ENCODE measurements around the gene DNAJC18.

Gene DNAJC18

DNA sequence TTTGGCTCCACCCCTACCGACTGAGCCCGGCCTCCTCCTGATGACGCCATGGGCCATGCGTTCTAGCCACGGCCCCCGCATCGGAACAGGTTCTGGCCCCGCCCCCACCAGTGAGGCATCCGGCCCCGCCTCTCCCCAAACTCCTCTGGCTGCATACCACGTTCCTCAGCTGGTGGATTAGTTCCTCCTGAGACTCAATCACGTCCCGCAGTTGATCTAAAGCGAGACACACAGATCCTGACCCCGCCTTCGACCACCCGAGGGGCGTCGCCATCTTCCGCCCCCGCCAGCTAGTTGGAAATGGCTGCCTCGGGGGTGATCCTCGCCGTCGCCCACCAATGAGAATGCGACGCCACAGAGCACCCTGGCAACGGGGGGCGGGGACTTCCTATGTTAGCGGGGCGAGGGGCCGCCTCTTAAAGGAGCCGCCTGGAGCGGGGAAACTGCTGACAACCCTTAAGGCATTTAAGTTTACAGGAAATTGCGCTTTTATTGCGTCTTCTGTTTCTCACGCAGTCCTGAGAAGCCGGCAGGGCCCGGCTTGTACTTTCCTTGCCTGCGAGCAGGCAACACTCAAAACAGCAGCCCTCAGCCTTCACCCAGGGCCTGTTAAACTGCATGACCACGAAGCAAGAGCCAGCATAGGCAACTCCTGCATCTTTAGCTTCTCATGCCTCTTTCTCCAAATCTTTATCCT, 35.4 kb downstream of the DNAJC18 start, which contains the start of gene SPATA24:
SPATA24 (minus strand) TSS at position 303 of the 697 bp plus-strand sequence; CDS start at position 274, 29 bp downstream.
- DNase-seq (ENCODE audit: low spot score), result peak; percentile 98

DNA sequence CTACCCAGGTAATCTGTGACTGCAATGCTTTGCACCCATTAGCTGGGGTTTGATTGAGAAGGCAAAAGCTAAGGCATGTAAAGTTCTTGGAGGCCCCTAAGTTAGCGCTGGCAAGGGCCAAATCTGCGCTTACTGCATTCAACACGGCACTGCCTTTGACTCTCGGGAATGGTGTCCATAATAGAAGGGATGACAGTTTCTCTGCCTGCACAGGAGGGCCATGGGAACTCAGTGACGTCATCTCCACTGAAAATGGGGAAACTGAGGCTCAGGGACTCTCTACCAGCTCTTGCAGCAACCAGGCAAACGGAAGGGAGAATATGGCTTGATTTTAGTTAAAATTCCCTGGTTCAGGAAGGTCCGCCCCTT, 35.9 kb downstream of the DNAJC18 start:
- DNase-seq (ENCODE audit: low spot score), result no peak

DNA sequence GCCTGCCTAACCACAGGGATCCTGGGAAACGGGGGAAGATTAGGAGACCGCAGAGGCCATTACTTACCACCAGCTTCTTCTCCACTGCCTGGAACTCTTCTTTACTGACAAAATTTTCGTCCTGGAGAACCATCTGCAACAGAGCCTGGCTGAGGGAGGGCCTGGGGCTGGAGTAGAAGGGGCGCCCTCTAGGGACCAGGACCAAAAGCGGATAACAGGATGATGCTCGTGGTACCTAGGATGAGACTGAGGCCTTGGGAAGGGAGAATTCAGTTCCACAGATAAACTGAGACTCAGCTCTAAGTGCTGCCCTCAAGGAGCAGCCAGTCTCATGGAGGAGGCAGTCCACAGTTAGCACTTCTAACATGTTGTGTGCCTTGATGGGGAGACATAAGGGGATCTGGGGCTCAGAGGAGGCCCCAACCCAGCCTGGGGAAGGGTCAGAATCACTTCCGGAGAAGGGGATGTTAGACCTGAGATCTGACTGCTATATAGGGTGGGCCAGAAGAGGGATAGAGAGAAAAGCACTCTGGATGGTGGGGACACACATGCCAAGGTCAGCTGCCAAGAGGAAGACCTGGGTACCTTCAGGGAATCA, 36.7 kb downstream of the DNAJC18 start:
- DNase-seq (ENCODE audit: low spot score), result no peak

DNA sequence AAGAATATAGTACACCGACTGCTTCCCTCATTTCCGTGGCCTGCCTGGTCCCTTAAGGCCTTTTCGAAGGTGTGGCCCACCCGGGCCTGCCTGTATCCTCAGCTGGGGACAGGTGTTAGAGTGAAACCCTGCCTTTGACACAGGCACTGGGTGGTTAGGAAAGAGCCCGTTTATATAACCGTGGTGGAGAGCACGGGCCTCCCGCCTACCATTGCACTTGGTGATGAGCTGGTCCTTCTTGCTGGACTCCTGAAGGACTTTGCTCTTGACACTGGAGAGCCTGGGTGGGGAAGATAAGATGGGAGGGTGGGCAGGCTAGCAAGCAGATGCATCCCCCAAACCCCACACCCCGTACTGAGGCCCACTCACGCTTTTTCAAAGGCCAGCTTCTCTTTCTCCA, 37.8 kb downstream of the DNAJC18 start:
- DNase-seq (ENCODE audit: low spot score), result no peak

DNA sequence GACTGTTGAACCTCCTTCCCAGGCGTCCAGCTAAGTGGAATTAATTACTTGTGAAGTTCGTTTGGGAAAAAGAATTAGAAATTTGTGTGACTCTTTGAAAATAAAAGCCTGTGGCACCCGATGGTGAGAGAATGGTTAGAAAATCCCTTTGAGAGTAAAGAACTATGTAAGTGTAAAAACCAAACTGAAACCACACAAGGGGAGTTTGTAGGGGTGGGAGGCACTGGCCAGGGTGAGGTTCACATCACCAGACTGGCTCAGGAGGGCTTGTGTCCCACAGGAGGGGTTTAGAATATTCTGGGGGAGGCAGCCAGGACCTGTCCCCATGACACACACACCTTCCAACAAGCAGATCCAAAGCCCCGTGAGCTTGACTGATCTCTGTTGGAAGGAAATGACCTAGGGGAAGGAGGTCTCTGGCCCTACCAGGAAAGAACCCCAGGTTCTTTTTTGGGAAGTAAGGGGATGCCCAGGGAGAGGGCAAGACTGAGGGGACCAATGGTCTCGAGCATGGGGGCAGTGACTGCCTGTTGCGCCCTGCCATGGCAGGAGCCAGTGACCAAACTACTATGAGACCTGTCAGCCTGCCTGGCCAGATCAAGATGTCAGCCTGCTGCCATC, 39.7 kb downstream of the DNAJC18 start:
- no peak for DNase-seq (ENCODE audit: low spot score)

DNA sequence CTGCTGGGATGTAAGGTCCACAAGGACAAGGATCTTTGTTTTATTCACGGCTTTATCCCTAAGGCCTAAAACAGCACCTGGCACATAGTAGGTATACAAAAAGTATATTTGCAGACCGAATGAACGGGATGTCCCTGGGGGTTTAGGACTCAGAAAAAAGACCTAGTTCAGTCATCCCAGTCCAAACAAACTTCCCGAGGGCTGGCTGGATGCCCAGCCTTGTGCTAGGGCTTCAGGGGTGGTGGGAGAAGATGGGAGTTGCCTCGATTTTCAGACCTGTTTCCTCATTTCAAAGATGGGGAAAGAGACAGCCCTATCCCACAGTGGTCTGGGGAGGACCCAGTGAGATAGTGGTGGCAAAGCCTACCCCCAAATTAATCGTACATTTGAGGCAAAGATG, 41.4 kb downstream of the DNAJC18 start:
- DNase-seq (ENCODE audit: low spot score), result no peak

DNA sequence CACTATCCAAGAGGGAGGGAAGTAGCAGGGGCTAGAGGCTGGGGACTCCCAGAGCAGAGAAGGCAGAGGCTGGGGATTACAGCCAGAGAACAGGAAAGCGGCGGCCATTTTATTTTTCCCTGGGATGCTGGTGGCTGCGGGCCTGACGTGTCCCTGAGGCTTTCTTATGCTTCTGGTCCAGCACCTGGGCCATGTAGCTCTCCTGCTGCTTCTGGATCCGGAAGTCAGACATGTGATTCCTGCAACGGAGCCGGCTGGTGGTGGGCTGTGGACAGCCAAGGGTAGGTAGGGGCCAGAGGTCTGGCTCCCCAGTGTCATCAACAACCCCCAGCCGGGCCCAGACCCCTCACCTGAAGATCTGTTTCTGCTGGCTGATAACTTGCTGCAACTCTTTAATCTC, 42.6 kb downstream of the DNAJC18 start:
- DNase-seq (ENCODE audit: low spot score), result no peak

DNA sequence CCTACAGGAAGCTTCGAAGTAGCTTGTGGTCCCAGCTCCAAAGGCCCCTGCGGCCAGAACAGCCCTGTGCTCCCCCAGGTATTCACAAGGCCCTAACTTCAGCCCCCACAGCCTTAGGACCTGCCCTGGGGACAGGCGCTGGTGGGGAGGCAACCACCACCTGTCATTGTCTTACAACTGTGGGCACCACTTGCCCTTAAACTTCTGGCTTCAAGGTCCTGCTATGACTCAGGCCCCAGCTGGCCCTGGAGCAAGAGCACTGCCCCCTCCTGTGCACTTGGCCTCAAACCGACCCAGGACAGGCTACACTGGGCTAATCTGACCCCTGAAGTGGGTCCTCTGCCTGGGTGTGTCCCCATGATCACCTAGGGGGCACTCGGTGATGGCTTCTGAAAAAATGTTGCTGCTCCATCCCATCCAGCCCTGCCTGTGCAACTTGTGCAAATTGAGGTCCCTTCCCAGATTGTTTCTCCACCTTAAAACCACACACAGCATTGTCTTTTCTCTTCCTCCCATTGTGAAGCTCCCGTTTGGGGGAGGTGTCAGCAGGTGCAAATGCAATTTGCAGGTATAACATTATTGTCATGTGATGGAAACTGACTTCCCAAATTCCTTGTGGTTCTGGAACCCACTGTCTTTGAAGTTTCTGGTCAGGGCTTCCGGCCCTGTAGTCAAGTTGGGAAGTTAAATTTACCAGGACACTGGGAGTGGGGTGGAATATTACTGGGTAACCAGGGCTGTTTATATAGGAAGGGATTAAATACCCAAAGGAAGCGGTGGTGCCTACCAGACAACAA, 43.3 kb downstream of the DNAJC18 start:
- no peak for DNase-seq (ENCODE audit: low spot score)

DNA sequence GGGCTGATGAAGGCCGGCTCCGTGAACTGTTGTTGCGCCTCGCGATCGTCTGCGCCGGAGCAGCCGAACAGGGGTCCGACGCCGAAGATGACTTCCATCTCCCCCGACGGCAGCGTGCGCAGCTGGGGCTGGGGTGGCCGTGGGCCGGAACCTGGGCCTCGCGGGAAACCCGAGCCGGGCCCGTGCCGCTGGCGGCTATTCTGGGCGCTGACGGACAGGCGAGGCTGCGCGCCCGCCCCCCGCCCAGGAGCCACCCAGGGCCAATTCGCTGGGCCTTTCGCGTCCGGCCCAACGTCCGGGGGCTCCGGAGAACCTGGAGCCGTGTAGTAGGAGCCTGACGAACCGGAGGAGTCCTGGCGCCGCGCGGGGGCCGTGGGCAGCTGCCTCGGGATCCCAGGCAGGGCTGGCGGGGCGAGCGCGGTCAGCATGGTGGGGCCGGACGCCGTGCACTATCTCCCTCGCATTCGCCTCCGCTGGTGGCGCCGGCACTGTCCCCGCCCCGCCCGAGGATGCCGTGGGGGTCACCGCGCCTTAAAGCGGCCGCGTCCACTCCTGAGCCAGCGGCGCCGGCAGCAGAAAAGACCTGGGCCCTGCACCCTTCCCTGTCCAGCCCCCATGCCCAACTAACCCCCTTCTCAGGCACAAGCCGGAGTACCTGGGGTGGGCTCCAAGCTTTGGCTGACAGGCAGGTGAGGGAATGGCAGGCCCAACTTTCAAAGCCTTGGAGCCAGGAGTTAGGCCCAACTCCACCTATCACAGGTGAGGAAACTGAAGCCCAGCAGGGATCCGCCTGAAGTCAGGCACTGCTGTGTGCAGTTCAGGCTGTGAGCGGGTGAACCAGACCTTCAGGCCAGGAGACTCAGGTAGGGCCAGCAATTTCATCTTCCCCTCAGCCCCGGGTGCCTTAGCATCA, 44.4 kb downstream of the DNAJC18 start, which contains the start of gene PROB1:
PROB1 (minus strand) TSS at position 451 of the 913 bp plus-strand sequence; CDS start at position 428, 23 bp downstream.
- DNase-seq (ENCODE audit: low spot score), result no peak

DNA sequence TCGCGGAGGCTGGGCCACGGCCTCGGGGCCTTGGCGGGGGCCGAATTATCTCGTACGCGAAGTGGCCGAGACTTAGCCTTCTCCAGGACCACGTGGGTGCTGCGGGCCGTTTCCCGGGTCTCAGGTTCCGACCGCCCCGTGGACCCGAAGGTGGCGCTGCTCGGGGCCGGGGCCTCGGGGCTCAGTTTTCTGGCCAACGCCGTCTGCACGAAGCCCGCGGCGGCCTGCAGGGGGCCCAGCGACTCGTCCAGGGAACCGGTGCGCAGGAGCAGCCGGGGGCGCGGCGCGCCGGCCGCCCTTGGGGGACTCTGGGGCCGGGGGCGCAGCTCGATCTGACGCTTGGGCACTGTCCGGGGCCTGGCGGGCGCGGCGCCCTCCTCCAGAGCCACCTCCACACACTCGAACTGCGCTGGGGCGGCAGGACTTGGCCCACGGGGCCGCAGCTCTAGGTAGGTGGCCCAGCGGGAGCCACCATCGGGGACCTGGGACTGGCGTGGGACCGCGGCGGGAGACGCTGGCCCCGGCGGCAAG, 45.1 kb downstream of the DNAJC18 start:
- peak; percentile 44 for DNase-seq (ENCODE audit: low spot score)

DNA sequence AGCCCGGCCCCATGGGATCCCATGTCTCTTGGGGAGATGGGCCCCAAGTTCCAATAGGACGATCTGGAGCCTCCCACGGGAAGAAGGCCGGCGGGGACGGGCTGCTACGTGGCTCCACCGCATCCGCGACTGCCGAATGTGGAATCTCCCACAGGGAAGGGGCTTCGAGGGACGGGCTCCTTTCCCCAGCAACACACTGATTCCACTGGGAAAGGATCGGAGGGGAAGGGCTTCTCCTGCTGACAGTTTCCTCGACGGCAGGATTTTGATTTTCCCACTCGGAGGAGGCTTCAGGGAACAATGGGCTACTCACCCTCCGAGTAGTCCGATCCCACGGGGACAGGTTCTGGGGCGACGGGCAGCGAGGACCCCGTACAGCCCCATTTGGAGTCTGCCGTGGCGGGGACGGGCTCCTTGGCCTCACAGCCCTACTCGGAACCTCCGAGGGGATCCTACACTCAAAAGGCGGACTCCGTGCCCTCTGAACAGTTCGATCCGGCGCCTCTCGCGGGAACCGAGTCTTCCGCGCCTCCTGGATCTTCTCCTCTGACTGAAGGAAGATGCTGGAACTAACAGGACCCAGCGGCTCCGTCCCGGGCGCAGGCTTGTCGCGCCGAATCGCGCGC, 45.7 kb downstream of the DNAJC18 start:
- no peak for DNase-seq (ENCODE audit: low spot score)

DNA sequence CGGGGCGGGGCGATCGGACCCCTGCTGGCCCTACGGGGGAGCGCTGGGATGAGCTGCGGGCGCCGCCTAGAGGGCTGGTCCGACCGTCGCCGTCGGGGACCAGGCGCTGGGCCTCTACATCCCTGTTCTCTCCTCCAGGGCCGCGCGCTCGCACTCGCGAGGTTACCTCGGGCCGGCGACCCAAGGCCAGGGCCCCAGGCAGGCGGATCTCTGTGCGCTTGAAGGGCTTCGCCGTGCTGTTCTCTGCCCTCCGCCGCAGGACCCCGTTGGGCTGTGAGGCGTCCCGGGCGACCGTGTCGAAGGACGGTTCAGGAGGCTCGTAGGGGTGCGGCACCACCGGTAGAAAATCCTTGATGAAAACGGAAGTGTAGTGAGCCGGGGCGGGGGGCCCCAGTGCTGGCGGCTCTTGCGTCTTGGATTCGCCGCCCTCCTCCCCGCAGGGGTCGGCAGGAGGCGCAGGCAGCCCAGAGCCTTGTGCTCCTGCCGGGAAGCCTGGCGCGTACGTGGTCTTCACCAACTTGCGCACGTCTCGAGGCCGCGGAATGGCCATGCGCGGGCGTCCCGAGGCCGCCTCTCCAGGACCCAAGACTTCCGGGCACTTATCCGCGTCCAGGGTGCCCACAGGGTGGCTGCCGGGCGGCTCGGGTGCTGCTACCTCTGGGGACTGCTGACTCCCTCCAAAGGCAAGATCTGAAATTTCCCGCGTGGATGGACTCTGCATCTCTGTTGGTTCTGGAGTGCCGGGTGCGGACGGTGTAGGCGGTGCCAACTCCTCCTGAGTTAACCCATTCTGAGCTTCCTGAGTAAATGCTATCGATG, 46.4 kb downstream of the DNAJC18 start:
- DNase-seq (ENCODE audit: low spot score), result peak; percentile 67

DNA sequence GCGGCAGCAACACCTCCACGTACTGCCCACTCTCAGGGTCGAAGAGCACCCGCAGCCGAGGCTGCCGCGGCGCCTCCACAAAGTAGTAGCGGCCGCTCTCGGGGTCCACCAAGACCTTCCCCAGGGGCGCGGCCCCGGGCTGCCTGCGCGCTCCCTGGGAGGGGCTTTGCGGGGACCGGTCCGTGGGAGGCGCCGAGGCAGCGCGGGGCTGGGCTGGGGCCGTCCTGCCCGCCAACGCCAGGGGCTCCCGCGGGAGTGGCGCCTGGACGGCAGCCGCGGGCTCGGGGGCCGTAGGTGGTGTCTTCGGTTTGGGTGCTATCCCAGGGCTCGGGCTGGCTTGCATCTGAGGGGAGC, 47.0 kb downstream of the DNAJC18 start:
- DNase-seq (ENCODE audit: low spot score), result no peak

DNA sequence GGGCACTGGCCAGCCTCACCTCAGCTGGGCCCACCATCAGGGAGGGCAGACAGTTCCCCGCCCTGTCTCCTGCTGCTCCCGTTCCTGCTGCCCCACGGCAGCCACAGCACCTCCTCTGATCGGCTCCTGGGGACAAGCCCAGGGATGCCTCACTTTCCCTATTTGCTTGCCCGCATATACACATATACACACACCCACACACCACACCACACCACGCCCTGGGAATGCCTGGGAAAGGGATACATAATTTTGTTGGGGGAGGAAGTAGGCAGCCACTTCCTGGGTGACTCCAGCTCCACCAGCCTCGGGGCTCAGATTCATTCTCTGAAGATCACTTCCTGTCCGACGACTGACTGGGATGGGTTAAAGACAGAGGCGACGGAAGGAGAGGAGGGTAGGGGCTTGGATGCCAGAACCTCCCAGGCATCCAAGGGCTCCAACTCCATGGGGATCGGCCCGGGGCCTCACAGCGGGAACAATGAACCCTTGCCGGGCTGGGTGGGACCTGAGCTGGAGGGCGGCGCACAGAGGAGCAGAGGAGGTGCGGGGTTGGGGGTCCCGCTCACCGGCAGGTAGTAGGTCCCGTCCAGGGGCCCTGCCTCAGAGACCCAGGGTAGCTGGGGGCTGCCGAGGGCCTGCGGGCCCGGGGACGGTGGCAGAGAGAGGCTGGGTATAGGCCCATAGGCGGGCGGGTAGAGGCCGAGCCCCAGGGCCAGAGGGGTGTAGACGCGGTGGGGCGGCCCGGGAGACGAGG, 47.6 kb downstream of the DNAJC18 start:
- no peak for DNase-seq (ENCODE audit: low spot score)

DNA sequence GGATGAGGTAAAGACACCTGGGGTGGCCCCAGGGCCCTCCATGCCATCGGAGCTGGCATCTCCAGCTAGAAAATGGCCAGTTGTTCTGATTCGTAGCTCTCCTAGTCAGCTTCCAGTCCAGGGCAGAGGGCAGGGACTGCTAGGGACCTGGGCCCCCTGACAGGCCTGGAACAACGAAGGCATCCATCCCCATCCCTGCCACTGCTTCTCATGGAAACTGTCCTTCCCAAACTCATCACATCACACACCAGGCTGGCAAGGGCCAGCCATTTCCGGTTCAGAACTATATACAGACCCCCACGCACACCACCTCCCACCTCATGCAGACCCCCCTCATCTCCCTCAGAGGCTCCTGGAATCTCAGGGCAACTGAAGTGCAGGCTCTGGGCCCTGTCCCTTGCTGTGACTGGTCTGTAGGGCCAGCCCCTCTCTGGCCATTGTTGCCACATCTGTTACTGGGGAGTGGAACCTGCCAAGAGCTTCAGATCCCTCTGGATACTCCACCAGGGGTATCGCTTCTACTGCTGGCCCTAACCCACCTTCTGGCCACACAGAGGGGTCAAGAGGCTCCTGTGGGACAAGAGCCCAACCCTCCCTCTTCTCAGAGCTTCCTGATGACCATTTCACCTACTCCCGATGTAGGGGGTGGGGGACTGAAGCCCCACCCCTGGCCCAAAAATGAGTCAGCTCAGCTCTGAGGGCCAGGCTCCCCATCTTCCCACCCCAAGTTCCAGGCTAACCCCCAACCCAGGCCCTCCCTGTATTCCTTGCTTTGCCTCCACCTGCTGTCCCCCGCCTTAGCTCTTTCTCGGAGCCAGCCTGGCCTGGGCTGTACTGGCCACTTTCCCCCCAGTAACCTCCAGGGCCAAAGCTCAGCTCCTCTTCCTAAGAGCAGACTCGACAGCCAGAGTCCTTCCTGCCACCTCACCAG, 48.4 kb downstream of the DNAJC18 start:
- DNase-seq (ENCODE audit: low spot score), result no peak

DNA sequence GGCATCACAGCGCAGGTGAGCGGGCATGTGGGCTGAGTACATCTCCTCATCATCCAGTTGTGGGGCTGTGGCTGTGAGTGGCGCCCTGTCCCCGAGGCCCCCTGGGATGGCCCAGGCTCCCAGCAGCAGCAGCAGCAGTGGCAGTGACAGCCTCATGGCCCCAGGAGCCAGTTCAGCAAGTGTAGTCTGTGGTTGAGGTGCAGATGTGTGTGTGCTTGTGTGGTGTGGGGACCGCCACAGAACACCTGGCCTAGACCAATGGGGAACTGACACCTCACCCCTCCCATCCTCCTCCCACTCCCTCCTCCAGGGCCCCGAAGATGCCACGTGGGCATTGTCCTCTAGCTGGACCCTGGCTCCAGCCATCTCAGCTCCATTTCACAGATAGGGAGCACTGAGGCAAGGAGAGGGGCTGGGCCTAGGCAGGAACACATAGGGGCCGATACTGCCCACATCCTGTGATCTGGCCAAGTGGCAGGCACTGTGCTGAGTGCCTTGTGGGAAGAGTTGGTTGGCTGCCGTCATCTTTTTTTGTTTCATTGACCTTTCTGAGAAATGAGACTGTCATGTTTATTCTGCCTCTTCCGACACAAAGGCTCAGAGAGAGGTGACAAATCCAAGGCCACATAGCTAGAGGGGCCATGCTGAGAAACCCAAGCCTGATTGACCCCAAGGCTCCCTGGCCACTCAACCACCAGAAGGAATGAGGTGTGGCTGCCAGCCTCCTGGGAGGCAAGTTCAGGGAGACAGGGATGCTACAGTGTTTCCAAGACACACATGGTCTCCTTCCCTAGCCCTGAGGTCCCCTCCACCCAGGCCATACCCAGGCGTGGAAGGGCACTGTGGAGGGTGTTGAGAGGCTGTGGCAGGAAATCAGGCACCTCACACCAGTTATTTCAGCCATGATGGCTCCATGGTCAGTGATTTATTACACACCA, 49.4 kb downstream of the DNAJC18 start, which contains the start of gene MZB1:
MZB1 (minus strand) TSS at position 213 of the 938 bp plus-strand sequence; CDS start at position 156, 57 bp downstream.
- DNase-seq (ENCODE audit: low spot score), result peak; percentile 50

Data from CD4-positive, alpha-beta T cell treated with Interleukin-6 at 100 ng/mL for 8 hours (primary cell).